GM10266 (cell line): ENCODE data around the gene SPRR2F.

Experiments
- DNase-seq: peaks from one replicate; pipeline ENCODE4 v3.0.0; 2012; ENCODE audit errors: extremely low spot score
- CTCF ChIP-seq: IDR thresholded peaks from 2 replicates; pipeline ENCODE4 v1.5.1; 2012; ENCODE audit warnings: mild to moderate bottlenecking, low read depth; ENCODE audit not compliant: control insufficient read depth, insufficient read depth; ENCODE audit errors: missing control alignments

SPRR2F gene

DNA sequence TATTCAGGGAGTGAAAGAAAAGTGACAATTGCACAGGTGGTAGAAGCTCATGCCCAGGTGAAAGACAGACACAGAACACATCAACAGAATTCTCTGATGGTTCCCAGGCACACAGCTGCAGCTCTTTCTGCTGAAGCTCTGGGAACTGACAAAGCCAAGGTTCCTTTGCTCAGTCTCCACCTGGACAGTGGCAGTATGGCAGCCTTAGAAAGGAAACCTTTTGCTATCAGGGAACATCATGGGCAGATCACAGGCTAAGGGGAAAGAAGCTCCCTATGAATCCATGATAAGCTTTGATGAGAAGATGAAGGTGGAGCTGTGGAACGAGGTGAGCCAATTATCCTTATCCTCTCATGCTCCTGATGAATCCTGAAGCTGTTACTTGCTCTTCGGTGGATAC, 43.1 kb downstream of the SPRR2F start:
- no peak for TF ChIP-seq CTCF
- DNase-seq: no peak
